Bronchial epithelial cell (primary cell): Measurements from ENCODE around the gene THOP1. TPM values are rescaled to one million over a fixed set of nuclear protein-coding genes. Genes with fewer than 3 reads are reported as not detected.

ENCODE experiments used
- DNase-seq: peaks from one replicate; pipeline ENCODE4 v3.0.0-alpha.2; 2010; ENCODE audit warnings: low read depth
- FAIRE-seq: peaks from 2 replicates; lab custom pipeline; 2011; peaks lifted over from hg19 to GRCh38; lab: Jason Lieb, UNC
- H3K27me3 ChIP-seq: 2 replicates; pipeline ENCODE4 v1.5.1; 2011; ENCODE audit warnings: low read length; ENCODE audit not compliant: control insufficient read depth, insufficient read depth
- H3K36me3 ChIP-seq: 2 replicates; pipeline ENCODE4 v1.5.1; 2011; ENCODE audit warnings: low read length; ENCODE audit not compliant: control insufficient read depth, insufficient read depth
- H3K4me3 ChIP-seq: 2 replicates; pipeline ENCODE4 v1.5.1; 2011; ENCODE audit warnings: mild to moderate bottlenecking, low read depth, low read length, control low read depth
- total RNA-seq: library from RNA; depleted of rRNA; stranded (reverse); fragments of >200 nt; gene quantifications from 2 replicates; pipeline ENCODE4 v1.2.1, GENCODE V29; 2014
- TF ChIP-seq, protein P1 (sequence below): IDR thresholded peaks from 2 replicates; pipeline ENCODE4 v1.5.1; 2011; ENCODE audit warnings: mild to moderate bottlenecking, moderate library complexity, low read length, control low read depth, inconsistent platforms; ENCODE audit not compliant: insufficient read depth, severe bottlenecking

The THOP1 gene
- total RNA-seq, 1 donor from 2014 or later, result 86.4 TPM

DNA sequence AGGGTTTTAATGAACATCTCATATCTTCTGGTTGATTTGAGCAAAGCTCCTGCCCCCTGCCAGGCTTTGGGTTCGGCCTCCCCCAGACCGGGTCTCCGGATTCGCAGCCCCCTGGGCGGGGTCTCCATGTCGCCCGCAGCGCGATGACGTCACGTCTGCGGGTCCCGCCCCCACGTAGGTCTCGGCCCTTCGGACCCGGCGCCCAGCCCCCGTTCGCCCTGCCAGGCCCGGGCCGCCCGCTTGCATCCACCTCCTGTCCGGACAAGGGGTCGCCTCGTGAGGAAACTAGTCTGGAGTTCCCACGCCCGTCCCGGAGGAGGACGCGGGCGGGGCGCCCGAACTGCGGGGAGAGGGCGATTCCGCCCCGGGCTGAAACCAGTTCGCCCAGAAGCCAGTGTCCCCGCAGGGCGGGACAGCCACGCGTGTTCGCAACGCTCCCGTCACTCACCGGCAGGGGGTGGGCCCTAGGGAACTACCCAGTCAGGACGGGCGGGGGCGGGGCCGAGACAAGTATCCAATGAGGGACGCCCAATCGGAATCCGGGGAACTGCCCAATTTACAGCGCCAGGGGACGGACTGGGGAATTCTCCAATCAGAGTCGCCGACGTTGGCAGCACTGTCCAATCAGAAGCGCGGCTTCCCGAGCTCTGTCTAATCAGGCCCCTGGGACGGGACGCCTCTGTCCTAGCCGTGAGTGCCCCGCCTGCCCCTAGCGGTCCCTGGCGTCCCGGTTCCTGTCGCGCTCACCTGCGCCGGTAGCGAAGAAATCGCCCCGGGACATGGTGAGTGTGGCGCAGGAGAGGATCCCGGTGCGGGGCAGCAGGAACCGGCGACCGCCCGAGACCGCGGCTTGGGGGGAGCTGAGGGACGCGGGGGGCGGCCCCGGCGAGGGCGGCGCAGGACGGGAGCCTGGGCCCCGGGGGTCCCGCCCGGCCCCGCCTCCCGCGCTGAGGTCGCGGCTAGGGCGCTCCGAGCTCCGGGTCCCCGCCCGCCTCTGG lies 55.8 kb downstream of the THOP1 start, which contains the start of gene ZNF555:
TSS of gene ZNF555 (plus strand) at position 682 of the 998 bp plus-strand sequence. CDS start at position 780, 98 bp downstream.
- FAIRE-seq, result no peak
- no peaks in the 10 kb centered on the region for H3K27me3 ChIP-seq

DNA sequence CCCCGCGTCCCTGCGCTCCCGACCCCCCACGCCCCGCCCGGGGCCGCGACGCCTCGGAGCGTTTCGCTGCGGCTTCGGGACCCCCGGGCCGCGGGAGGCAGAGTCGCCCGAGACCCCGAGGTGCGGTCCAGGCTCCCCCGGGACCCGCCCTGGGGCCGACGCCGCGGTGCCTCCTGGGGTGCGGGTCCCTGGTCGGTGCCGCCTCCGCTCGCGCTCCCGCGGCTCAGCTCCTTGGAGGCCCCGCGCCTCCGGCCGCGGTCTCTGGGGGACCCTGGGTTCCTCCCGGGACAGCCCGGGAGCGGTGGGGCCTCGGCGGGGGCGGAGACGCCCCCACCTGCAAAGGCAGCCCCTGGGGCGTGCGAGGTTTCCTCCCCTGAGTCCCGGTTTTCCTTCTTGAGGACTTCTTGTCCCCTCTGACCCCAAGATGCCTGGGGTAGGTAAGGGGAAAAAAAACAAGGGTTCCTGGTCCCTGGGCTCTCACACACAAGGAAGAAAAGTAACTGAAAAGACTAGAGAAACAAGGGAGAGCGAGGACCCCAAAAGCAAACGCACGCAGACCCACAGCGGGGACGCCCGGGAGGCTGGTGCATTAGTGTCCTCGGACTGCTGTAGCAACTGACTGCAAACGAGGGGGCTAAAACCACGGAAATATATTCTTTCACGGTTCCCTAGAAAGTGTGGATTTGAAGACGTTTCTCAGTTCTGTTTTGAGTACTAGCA lies 56.7 kb downstream of the THOP1 start:
- DNase-seq (no peak), FAIRE-seq (no peak)
- Histone ChIP-seq H3K27me3 (no peaks in the 10 kb centered on the region), H3K4me3 (peak overlapping the region; percentile 80), H3K36me3 (no peaks in the 10 kb centered on the region)
- TF ChIP-seq, protein P1, sequence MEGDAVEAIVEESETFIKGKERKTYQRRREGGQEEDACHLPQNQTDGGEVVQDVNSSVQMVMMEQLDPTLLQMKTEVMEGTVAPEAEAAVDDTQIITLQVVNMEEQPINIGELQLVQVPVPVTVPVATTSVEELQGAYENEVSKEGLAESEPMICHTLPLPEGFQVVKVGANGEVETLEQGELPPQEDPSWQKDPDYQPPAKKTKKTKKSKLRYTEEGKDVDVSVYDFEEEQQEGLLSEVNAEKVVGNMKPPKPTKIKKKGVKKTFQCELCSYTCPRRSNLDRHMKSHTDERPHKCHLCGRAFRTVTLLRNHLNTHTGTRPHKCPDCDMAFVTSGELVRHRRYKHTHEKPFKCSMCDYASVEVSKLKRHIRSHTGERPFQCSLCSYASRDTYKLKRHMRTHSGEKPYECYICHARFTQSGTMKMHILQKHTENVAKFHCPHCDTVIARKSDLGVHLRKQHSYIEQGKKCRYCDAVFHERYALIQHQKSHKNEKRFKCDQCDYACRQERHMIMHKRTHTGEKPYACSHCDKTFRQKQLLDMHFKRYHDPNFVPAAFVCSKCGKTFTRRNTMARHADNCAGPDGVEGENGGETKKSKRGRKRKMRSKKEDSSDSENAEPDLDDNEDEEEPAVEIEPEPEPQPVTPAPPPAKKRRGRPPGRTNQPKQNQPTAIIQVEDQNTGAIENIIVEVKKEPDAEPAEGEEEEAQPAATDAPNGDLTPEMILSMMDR, result no peak

More for the DNA sequence above, 55.8 kb downstream of the THOP1 start, which contains the start of gene ZNF555:
- Histone ChIP-seq H3K36me3 (no peaks in the 10 kb centered on the region), H3K4me3 (peak within 1 kb of the TSS; percentile 80)
- peak; percentile 96 for DNase-seq
- TF ChIP-seq, protein P1, result peak; percentile 59

DNA sequence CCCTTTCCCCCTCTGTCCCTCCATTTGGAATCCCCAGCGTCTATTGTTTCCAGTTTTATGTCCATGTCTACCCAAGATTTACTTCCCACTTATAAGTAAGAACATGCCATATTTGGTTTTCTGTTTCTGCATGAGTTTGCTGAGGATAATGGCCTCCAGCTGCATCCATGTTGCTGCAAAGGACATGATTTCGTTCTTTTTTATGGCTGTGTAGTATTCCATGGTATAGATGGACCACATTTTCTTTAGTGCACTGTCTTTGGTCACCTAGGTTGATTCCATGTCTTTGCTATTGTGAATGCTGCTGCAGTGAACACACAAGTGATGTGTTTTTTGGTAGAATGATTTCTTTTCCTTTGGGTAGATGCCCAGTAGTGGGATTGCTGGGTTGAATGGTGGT lies 59.8 kb downstream of the THOP1 start:
- Histone ChIP-seq H3K36me3 (no peaks in the 10 kb centered on the region), H3K4me3 (no peak overlapping the region), H3K27me3 (no peaks in the 10 kb centered on the region)
- TF ChIP-seq, protein P1, result no peak
- FAIRE-seq, result no peak
- no peak for DNase-seq

DNA sequence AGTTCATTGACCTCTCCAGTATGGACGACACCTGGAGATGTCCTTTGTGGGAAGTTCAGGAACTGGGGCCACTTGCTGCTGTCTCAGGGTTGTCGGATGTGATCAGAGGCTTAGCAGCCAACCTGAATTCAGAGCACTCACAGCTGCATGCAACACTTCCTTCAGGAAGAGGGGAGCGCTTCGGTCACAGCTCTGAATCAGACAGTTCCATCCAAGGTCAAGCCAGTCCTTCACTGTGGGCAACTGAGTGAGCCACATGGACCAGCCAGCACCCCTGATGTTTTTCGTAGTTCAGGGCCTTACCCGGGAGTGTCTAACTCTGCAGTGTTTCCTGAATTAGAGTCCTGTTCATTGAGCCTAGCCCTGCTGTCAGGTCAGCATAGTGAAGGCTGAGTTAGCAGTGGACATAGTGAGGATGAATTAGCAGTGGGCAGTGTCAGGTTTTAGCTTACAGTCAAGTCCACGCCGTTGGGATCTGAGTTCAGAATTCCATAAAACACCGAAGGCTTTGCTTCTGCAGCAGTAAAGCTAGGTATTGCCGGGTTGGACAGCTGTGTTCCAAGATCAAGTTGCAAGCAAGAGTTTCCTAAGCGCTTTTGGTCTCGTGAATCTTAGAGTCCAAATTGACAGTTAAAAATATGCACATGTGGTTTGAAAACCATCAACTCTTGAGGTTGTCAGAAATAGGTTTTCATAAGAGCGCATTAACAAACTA lies 61.0 kb downstream of the THOP1 start:
- peaks cover 1% of the 10 kb centered on the region for H3K36me3 ChIP-seq
- peak; percentile 60 for FAIRE-seq
- TF ChIP-seq, protein P1, result no peak
- H3K4me3 ChIP-seq, result no peak overlapping the region
- DNase-seq, result no peak
- no peaks in the 10 kb centered on the region for H3K27me3 ChIP-seq

DNA sequence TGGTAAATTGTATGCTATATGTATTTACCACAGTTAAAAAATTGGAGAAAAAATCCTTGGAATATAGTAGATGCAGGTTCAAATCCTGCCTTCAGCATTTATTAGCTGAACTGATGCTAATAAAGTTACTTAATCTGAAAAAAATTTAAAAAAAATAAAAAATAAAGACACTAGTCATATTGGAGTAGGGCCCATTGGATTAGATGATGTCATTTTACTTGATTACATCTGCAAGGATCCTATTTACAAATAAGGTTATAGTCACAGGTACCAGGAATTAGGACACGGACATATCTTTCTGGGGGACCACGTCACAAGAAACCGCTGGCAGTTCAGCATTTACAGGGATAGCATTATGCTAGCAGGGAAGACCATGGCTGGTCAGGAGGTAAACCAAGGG lies 62.2 kb downstream of the THOP1 start:
- DNase-seq (no peak), FAIRE-seq (no peak)
- TF ChIP-seq, protein P1, result no peak
- H3K4me3 ChIP-seq, result no peak overlapping the region
- H3K27me3 ChIP-seq, result no peaks in the 10 kb centered on the region
- H3K36me3 ChIP-seq, result peaks cover 3% of the 10 kb centered on the region
